HFFc6 (cell line): ENCODE measurements around the gene ADAT2. TPM values are rescaled to one million over a fixed set of nuclear protein-coding genes. Genes with fewer than 3 reads are reported as not detected.

Experiments used
- DNase-seq: peaks from one replicate; pipeline ENCODE4 v3.0.0-alpha.2; 2018
- H3K27ac Mint-ChIP-seq: 2 replicates; pipeline ENCODE4 v1.8.0; 2020; ENCODE audit warnings: mild to moderate bottlenecking, mixed read lengths
- H3K27me3 Mint-ChIP-seq: 2 replicates; pipeline ENCODE4 v1.8.0; 2021; ENCODE audit warnings: mild to moderate bottlenecking, moderate library complexity, mixed read lengths; ENCODE audit not compliant: insufficient read depth
- H3K36me3 Mint-ChIP-seq: 2 replicates; pipeline ENCODE4 v1.8.0; 2021; ENCODE audit warnings: low read depth, mixed read lengths
- H3K4me1 Mint-ChIP-seq: 2 replicates; pipeline ENCODE4 v1.8.0; 2020; ENCODE audit warnings: low read depth, mixed read lengths
- H3K4me3 Mint-ChIP-seq: 2 replicates; pipeline ENCODE4 v1.8.0; 2020; ENCODE audit warnings: mild to moderate bottlenecking, moderate library complexity, mixed read lengths
- H3K9me3 Mint-ChIP-seq: 2 replicates; pipeline ENCODE4 v1.8.0; 2020; ENCODE audit warnings: mild to moderate bottlenecking, mixed read lengths
- total RNA-seq, 6 experiments: library from RNA; stranded (reverse); fragmentation: NEBNext Ultra II Directional; extraction: Animal tissue kit (Norgen Biotek cat#: 25700); gene quantifications; 2 replicates in 1 of 6; 3 replicates in 5 of 6; pipeline ENCODE4 v1.2.3, GENCODE V29; 2021
- TF ChIP-seq, protein P1 (sequence below): fragments of 200-600 bp; sonication (generic); IDR thresholded peaks from 2 replicates; pipeline ENCODE4 v1.5.0; 2021; ENCODE audit warnings: antibody characterized with exemption, mild to moderate bottlenecking

The ADAT2 gene
- total RNA-seq, 6 experiments from 2014 or later = 2.8 to 4.6 (median 4.1) TPM

- peaks cover 4% of the 10 kb centered on the region; the same call in 1 of the 2 replicates for H3K36me3 Mint-ChIP-seq
- H3K4me1 Mint-ChIP-seq = no peaks in the 10 kb centered on the region
- TF ChIP-seq, protein P1, sequence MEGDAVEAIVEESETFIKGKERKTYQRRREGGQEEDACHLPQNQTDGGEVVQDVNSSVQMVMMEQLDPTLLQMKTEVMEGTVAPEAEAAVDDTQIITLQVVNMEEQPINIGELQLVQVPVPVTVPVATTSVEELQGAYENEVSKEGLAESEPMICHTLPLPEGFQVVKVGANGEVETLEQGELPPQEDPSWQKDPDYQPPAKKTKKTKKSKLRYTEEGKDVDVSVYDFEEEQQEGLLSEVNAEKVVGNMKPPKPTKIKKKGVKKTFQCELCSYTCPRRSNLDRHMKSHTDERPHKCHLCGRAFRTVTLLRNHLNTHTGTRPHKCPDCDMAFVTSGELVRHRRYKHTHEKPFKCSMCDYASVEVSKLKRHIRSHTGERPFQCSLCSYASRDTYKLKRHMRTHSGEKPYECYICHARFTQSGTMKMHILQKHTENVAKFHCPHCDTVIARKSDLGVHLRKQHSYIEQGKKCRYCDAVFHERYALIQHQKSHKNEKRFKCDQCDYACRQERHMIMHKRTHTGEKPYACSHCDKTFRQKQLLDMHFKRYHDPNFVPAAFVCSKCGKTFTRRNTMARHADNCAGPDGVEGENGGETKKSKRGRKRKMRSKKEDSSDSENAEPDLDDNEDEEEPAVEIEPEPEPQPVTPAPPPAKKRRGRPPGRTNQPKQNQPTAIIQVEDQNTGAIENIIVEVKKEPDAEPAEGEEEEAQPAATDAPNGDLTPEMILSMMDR = no peak
- no peaks in the 10 kb centered on the region for H3K9me3 Mint-ChIP-seq
- H3K27me3 Mint-ChIP-seq = peaks cover 23% of the 10 kb centered on the region
- no peak for DNase-seq
- H3K27ac Mint-ChIP-seq = no peak overlapping the region
- no peak overlapping the region for H3K4me3 Mint-ChIP-seq
Observed at GRCh38 chr6:143376861-143377260, 73.6 kb downstream of the ADAT2 start.

GRCh38 chr6:143376375-143376774 lies 74.1 kb downstream of the ADAT2 start:
- no peak overlapping the region for H3K4me3 Mint-ChIP-seq
- no peaks in the 10 kb centered on the region for H3K4me1 Mint-ChIP-seq
- no peak overlapping the region for H3K27ac Mint-ChIP-seq
- peaks cover 19% of the 10 kb centered on the region for H3K27me3 Mint-ChIP-seq
- TF ChIP-seq, protein P1 = no peak
- H3K36me3 Mint-ChIP-seq = no peaks in the 10 kb centered on the region
- H3K9me3 Mint-ChIP-seq = no peaks in the 10 kb centered on the region
- no peak for DNase-seq

DNA sequence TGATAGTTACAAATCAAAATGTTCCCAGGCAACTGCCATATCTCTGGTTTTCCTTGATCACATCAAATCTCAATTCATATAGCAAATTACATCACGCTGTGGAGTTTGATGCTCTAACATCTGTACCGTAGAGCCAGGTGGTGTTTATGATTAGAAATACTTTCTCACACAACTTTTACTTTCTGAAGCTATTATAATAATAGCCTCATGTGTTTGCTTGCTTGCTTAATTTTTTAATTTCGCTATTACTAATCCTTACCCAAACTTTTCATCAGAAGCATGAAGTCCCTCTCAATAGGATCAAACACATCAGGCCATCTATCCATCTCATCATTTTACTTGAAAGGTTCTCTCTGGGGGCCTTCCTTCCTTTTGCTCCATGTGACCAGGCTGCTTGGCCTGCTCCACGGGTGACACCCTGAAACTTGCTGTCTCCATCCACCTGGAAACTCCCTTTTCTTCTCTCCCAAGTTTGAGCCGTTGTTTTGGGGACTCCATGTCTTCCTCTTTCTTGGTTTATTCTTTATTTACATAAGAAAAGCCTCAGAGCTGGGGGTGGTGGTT lies 75.4 kb downstream of the ADAT2 start:
- Mint-ChIP-seq H3K36me3 (no peaks in the 10 kb centered on the region), H3K9me3 (no peaks in the 10 kb centered on the region), H3K27ac (no peak overlapping the region), H3K4me3 (no peak overlapping the region), H3K4me1 (no peaks in the 10 kb centered on the region), H3K27me3 (peaks cover 15% of the 10 kb centered on the region)
- TF ChIP-seq, protein P1 = no peak
- no peak for DNase-seq

DNA sequence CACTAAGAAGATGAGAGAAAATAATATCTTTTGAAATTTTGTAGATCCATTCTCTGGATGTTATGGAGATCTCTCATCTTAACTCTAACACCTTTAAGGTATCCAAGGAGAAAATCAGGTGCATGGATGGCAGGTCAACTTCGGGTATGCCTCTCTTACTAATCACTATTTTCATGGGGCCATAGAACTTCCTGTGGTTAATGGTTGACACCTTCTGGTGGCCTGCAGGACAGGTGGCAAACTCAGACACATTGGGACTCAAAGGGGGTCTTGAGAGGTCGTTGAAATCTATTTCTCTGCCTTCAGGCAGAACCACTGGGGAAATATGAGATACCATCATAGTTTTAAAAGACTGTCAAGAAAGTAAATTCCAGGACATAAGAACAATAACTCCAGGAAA lies 76.5 kb downstream of the ADAT2 start:
- no peak overlapping the region for H3K27ac Mint-ChIP-seq
- H3K27me3 Mint-ChIP-seq = peaks cover 7% of the 10 kb centered on the region
- H3K4me1 Mint-ChIP-seq = no peaks in the 10 kb centered on the region

More for the DNA sequence above, 76.5 kb downstream of the ADAT2 start:
- Mint-ChIP-seq H3K36me3 (no peaks in the 10 kb centered on the region), H3K4me3 (no peak overlapping the region), H3K9me3 (no peaks in the 10 kb centered on the region)
- TF ChIP-seq, protein P1 = no peak
- no peak for DNase-seq

Other genes starting within 250 kb of the ADAT2 start
- gene PEX3, start 110 bp upstream of the ADAT2 start, total RNA-seq = 10 to 100 TPM; 18.7 to 23.7 (median 20.4) TPM
- gene FUCA2, start 61.0 kb upstream of the ADAT2 start, total RNA-seq = 100 to 1,000 TPM in 4 of 6 experiments, 10 to 100 TPM in 2; 86.4 to 126 (median 121) TPM
- 10 to 100 TPM; 66.7 to 92.7 (median 84.1) TPM for gene PHACTR2, start 227.3 kb upstream of the ADAT2 start, total RNA-seq